AG08395 (cell line): ENCODE results near the gene DMRTB1.

Experiments used
- DNase-seq: peaks from one replicate; pipeline ENCODE4 v3.0.0; 2012; ENCODE audit warnings: mixed read lengths, low spot score

DMRTB1 gene

GRCh38 chr1:53508056-53508990 is 49.1 kb downstream of the DMRTB1 start:
- no peak for DNase-seq

GRCh38 chr1:53508991-53509666 is 49.9 kb downstream of the DMRTB1 start:
- peak; percentile 68 for DNase-seq

- no peak for DNase-seq
Observed at GRCh38 chr1:53509775-53510174, 50.6 kb downstream of the DMRTB1 start.

GRCh38 chr1:53510215-53510614 is 51.0 kb downstream of the DMRTB1 start:
- DNase-seq: no peak

- DNase-seq: no peak
Observed at GRCh38 chr1:53511323-53511932, 52.2 kb downstream of the DMRTB1 start.

- no peak for DNase-seq
Observed at GRCh38 chr1:53511933-53512806, 53.0 kb downstream of the DMRTB1 start.

GRCh38 chr1:53512807-53513755 is 53.9 kb downstream of the DMRTB1 start:
- no peak for DNase-seq

GRCh38 chr1:53513846-53514245 is 54.6 kb downstream of the DMRTB1 start:
- DNase-seq: no peak

GRCh38 chr1:53514436-53514835 is 55.2 kb downstream of the DMRTB1 start:
- DNase-seq: no peak

GRCh38 chr1:53516181-53516580 is 57.0 kb downstream of the DMRTB1 start:
- no peak for DNase-seq
